ENCODE data around the gene KLRC2. TPM values are rescaled to one million over a fixed set of nuclear protein-coding genes. Genes with fewer than 3 reads are reported as not detected.
"Not testable (repeated sequence)": the region's sequence is repeated elsewhere in the genome, so short reads cannot be mapped to it uniquely, and the experiment has no call there.

Gene KLRC2
- not detected in 2 replicates for total RNA-seq

DNA sequence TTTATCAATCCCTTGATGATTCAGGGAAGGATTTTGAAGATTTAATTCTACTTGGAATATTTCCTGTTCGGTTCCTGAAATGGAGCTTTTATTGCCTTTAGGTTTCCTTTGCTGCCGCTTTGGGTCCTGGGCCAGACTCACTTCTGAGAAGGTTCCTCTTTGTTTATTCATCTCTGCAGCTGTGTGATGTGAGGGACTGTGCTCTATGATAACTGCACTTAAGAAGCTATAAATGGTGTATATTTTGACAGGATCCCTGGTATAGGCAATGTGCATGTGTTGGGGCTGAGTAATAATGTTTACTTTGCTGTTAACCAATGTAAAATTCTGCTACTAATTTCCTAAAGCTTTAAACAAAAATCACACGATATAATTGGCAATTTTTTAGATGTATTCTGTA lies at the start of gene KLRC2:
Gene KLRC2, minus strand, starts transcription at position 195 of the 400 bp plus-strand sequence. Its CDS starts 24 bp downstream, at position 171.
- peak; percentile 27 for DNase-seq (ENCODE audit: extremely low read depth, low read depth, low spot score)

DNA sequence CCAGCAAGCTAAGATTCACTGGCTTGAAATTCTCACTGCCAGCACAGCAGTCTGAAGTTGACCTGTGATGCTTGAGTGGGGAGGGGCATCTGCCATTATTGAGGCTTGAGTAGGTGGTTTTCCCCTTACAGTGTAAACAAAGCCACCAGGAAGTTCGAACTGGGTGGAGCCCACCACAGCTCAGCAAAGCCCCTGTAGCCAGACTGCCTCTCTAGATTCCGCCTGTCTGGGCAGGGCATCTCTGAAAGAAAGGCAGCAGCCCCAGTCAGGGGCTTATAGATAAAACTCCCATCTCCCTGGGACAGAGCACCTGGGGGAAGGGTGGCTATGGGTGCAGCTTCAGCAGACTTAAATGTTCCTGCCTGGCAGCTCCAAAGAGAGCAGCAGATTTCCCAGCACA lies 46.1 kb upstream of the KLRC2 start:
- DNase-seq (ENCODE audit: extremely low read depth, low read depth, low spot score): not testable (repeated sequence)

DNA sequence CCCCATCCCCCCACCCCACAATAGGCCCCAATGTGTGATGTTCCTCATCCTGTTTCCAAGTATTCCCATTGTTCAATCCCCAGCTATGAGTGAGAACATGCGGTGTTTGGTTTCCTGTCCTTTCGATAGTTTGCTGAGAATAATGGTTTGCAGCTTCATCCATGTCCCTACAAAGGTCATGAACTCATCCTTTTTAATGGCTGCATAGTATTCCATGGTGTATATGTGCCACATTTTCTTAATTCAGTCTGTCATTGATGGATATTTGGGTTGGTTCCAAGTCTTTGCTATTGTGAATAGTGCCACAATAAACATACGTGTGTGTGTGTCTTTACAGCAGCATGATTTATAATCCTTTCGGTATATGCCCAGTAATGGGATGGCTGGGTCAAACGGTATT lies 37.0 kb upstream of the KLRC2 start:
- DNase-seq (ENCODE audit: extremely low read depth, low read depth, low spot score): not testable (repeated sequence)

DNA sequence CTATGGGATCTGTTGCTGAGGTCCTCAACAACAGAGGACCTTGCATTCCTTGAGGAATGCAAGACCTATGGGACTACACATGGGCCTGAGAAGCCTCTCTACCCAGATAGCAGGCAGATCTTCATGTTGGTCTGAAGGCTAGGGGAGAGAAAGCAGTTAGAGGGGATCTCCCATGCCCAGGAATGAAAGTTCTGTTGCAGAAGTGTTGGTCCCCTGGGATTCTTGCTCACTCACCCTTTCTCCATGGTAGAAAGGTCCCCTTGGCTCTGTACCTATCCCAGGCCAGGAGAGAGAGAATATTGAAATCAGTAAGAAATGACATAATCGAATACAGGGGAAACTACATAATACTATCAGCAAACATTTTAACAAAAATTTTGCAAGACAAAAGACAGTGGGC lies 33.9 kb upstream of the KLRC2 start:
- DNase-seq (ENCODE audit: extremely low read depth, low read depth, low spot score): no peak

DNA sequence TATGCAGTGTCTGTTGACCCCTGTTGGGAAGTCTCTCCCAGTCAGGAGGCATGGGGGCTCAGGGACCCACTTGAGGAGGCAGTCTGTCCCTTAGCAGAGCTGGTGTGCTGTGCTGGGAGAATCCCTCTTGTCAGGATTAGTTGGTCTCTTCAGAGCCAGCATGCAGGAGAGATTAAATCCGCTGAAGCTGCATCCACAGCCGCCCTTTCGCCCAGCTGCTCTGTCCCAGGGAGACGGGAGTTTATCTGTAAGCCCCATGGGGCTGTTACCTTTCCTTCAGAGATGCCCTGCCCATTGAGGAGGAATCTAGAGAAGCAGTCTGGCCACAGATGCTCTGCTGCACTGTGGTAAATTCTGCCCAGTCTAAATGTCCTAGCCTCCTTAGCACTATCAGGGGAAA lies 30.5 kb upstream of the KLRC2 start:
- no peak for DNase-seq (ENCODE audit: extremely low read depth, low read depth, low spot score)

DNA sequence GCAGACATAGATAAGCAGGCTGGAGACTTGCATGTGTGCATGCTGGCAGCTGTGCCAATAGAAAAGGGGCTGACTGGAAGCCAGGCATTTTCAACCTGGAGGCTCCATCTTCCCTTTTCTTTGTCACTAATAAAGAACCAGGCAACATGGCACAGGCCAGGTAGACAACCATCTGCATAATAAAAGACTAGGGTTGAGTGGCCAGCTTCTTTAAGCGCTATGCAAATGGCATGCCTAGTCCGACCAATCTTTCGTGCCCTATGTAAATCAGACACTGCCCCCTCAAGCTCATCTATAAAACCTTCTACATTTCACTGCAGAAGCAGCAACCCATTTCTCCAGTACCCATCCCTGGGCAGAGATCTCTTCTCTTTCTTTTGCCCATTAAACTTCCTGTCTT lies 21.9 kb upstream of the KLRC2 start:
- DNase-seq (ENCODE audit: extremely low read depth, low read depth, low spot score): no peak

DNA sequence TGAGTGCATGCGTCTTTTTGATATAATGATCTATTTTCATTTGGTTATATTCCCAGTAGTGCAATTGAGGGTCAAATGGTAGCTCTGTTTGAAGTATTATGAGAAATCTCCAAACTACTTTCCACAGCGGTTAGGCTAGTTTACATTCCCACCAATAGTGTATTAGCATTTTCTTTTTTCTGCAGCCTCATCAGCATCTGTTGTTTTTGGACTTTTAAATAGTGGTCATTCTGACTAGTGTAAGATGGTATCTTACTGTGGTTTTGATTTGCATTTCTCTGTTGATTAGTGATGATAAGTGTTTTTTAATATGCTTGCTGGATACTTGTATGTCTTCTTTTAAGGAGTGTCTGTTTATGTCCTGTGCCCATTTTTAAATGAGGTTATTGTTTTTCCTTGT lies 21.0 kb upstream of the KLRC2 start:
- DNase-seq (ENCODE audit: extremely low read depth, low read depth, low spot score): no peak

DNA sequence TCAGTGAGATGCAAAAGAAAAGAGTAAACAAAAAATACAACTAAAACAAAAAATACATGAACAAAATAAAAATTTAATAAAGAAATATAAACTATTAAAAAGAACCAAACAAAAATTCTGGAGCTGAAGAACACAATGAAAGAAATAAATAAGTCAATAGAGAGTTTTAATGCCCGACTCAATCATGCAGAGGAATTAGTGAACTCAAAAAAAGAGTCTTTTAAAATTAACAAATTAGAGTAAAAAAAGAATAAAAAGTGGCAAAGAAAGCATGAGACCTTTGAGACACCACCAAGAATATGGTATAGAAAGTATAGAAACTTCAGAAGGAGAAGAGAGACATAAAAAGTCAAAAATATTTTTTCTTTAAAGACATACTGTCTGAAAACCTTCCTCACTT lies 20.0 kb upstream of the KLRC2 start:
- DNase-seq (ENCODE audit: extremely low read depth, low read depth, low spot score): no peak

DNA sequence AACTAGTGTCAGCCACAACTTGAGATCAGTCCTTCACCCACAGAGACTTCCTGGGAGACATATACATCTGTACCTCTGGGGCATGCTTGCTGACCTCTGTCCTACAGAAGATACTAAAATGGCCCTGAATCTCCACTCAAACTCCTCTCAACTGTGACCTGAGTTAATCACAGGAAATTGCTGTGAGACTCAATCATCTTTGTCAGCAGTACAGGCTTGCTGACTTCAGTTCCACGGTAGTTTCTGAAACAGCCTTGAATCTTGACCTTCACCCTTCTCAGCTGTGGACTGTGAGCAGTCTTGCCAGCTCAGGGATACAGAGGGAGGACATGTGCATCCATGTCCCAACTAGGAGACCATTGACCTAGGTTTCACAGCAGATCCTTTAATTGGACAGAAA lies 18.7 kb upstream of the KLRC2 start:
- DNase-seq (ENCODE audit: extremely low read depth, low read depth, low spot score): no peak

DNA sequence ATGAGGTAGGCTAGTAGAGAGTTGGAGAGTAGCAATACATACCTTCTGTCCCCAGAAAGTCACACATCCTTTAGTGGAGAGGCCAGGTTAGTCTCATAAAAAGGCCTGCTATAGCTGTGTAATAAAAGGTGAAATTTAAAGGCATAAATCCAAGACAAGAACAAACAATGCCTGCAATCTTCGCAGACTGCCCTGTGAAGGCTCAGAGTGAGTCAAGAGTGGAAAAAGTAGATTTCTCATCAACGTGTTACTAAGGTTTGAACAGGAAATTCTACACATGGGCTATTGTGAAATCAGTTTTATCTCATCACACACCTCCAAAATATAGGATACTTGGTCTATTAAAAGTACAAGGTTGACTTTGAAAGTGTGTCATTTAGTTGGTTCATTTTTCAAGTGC lies 17.3 kb upstream of the KLRC2 start, which contains the start of gene KLRC1:
Gene KLRC1, minus strand, starts transcription at position 222 of the 400 bp plus-strand sequence. CDS start 2,221 bp downstream, outside the sequence.
- no peak for DNase-seq (ENCODE audit: extremely low read depth, low read depth, low spot score)

DNA sequence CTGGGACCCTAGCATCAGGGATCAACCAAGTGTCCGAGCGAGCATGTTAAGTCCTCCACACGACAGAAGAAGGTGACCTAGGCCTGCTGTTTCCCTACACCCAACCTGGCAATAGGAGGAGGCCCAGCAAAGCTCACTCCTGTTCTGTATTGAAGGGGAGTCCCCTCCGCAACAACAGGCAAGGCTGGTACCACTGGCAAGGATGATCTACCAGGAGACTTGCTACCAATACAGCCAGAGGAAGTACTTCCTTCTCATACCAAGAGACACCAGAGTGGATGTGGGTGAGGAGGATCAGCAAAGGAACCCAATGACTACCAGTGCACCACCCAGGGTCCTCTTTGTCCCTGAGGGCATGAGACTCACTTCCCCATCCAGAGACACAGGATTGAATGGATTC lies 12.4 kb upstream of the KLRC2 start:
- DNase-seq (ENCODE audit: extremely low read depth, low read depth, low spot score): no peak

DNA sequence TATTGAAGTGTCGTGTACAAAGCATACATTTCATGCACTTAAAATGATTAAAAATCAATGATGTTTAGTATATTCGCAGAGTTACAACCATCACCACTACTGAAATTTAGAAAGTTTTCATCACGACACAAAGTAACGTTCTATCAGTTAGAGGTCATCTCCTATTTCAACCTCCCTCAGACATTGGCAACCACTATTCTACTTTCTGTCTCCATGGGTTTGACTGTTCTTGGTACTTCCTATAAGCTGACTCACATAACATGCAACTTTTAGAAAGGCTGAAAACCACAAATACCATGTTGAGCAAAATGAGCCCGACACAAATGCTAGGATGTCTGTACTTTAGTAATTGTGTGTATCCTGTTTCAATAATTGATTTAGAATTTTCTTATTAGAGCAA lies 10.2 kb upstream of the KLRC2 start:
- DNase-seq (ENCODE audit: extremely low read depth, low read depth, low spot score): not testable (repeated sequence)

DNA sequence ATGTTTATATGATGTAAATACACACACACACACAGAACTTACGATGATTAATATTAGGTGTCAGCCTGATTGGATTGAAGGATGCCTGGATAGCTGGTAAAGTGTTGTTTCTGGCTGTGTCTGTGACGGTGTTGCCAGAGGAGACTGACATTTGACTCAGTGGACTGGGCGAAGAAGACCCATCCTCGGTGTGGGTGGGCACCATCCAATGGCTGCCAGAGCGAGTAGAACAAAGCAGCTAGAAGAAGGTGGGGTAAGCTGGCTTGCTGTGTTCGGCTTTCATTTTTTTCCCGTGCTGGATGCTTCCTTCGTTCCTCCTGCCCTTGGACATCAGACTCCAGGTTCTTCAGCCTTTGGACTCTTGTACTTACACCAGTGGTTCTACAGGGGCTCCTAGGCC lies 5.3 kb upstream of the KLRC2 start:
- not testable (repeated sequence) for DNase-seq (ENCODE audit: extremely low read depth, low read depth, low spot score)

DNA sequence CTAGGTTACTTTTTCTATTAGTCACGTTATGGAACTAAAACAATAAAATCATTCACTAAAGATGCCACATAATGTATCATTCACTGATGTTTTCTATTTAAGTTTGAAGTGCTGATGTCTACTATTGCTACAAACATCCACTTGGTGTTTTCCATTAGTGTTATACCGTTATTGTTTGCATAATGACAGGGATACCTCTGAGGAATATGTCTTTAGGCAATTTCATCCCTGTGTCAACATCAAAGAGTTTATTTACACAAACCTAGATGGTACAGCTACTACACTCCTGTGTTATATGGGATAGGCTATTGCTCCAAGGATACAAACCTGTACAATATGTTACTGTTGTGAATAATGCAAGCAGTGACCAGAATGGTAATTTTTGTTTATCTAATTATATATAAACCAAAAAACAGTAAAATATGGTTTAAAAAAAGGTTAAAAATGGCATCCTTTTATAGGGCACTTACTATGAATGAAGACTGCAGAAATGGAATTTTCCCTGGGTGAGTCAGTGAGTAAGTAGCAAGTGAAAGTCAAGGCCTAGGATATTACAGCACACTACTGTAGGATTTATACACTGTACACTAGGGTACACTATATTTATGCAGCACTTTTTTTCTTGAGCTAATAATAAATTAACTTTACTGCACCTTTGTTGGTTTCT lies 3.9 kb upstream of the KLRC2 start:
- DNase-seq (ENCODE audit: extremely low read depth, low read depth, low spot score): not testable (repeated sequence)

DNA sequence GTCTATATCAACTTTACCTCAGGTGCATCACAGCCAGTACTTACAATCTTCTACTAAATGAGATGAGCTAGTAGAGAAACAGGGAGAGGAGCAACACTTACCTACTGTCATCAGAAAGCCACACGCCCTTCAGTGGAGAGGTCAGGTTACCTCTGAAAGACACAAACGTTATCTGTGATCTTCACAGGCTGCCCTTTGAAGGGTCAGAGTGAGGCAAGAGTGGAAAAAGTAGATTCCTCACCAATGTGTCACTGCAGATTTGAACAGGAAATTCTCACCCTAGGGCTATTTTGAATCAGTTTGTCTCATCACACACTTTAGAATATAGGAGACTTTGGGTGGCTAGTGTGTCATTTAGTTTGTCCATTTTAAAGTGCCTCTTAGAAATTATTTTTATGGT lies 1.8 kb upstream of the KLRC2 start:
- not testable (repeated sequence) for DNase-seq (ENCODE audit: extremely low read depth, low read depth, low spot score)

DNA sequence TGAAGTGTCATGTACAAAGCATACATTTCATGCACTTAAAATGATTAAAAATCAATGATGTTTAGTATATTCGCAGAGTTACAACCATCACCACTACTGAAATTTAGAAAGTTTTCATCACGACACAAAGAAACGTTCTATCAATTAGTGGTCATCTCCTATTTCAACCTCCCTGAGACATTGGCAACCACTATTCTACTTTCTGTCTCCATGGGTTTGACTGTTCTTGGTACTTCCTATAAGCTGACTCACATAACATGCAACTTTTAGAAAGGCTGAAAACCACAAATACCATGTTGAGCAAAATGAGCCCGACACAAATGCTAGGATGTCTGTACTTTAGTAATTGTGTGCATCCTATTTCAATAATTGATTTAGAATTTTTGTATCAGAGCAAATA lies 5.2 kb downstream of the KLRC2 start:
- not testable (repeated sequence) for DNase-seq (ENCODE audit: extremely low read depth, low read depth, low spot score)

DNA sequence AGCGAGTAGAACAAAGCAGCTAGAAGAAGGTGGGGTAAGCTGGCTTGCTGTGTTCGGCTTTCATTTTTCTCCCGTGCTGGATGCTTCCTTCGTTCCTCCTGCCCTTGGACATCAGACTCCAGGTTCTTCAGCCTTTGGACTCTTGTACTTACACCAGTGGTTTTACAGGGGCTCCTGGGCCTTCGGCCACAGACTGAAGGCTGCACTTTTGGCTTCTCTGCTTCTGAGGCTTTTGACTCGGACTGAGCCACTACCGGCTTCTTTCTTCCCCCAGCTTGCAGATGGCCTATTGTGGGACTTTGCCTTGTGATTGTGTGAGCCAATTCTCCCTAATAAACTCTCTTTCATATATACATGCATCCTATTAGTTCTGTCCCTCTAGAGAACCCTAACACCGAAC lies 9.9 kb downstream of the KLRC2 start:
- not testable (repeated sequence) for DNase-seq (ENCODE audit: extremely low read depth, low read depth, low spot score)

DNA sequence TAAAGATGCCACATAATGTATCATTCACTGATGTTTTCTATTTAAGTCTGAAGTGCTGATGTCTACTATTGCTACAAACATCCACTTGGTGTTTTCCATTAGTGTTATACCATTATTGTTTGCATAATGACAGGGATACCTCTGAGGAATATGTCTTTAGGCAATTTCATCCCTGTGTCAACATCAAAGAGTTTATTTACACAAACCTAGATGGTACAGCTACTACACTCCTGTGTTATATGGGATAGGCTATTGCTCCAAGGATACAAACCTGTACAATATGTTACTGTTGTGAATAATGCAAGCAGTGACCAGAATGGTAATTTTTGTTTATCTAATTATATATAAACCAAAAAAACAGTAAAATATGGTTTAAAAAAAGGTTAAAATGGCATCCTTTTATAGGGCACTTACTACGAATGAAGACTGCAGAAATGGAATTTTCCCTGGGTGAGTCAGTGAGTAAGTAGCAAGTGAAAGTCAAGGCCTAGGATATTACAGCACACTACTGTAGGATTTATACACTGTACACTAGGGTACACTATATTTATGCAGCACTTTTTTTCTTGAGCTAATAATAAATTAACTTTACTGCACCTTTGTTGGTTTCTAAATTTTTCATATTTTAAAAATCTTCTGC lies 11.4 kb downstream of the KLRC2 start:
- not testable (repeated sequence) for DNase-seq (ENCODE audit: extremely low read depth, low read depth, low spot score)

DNA sequence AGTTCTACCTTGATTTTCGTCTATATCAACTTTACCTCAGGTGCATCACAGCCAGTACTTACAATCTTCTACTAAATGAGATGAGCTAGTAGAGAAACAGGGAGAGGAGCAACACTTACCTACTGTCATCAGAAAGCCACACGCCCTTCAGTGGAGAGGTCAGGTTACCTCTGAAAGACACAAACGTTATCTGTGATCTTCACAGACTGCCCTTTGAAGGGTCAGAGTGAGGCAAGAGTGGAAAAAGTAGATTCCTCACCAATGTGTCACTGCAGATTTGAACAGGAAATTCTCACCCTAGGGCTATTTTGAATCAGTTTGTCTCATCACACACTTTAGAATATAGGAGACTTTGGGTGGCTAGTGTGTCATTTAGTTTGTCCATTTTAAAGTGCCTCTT lies 13.7 kb downstream of the KLRC2 start:
- not testable (repeated sequence) for DNase-seq (ENCODE audit: extremely low read depth, low read depth, low spot score)

DNA sequence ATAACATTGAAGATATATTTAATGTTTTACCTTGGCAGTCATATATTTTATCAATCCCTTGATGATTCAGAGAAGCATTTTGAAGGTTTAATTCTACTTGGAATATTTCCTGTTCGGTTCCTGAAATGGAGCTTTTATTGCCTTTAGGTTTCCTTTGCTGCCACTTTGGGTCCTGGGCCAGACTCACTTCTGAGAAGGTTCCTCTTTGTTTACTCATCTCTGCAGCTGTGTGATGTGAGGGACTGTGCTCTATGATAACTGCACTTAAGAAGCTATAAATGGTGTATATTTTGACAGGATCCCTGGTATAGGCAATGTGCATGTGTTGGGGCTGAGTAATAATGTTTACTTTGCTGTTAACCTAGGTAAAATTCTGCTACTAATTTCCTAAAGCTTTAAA lies 15.5 kb downstream of the KLRC2 start, which contains the start of gene KLRC3:
Gene KLRC3, minus strand, starts transcription at position 262 of the 400 bp plus-strand sequence. Its CDS starts 45 bp downstream, at position 217.
- not testable (repeated sequence) for DNase-seq (ENCODE audit: extremely low read depth, low read depth, low spot score)

DNA sequence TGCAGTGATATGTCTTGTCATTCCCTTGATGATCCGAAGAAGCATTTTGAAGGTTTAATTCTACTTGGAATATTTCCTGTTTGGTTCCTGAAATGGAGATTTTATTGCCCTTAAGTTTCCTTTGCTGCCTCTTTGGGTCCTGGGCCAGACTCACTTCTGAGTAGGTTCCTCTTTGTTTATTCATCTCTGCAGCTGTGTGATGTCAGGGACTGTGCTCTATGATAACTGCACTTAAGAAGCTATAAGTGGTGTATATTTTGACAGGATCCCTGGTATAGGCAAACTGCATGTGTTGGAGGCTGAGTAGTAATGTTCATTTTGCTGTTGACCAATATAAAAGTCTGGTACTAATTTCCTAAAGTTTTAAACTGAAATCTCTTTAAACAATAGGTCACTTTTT lies 26.4 kb downstream of the KLRC2 start, which contains the start of gene KLRC4:
Gene KLRC4, minus strand, starts transcription at position 366 of the 400 bp plus-strand sequence. Its CDS starts 182 bp downstream, at position 184.
- DNase-seq (ENCODE audit: extremely low read depth, low read depth, low spot score): no peak

DNA sequence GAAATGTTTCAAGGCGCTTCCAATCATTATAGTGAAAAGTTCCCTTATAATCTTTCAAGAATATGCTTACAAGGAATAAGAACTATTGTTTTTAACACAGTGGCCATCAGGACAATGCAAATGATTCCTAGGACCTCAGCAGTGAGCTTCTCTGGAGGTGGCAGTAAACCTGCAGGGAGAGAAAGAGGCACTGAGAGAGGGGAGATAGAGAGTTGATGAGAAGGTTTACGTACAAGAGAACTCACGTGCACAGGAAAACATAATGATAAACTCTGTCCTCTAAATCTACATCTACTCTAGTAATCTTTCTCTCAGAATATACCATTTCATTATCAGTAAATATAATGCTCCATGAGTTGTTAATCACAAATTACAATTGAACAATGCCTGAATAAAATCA lies 27.0 kb downstream of the KLRC2 start:
- no peak for DNase-seq (ENCODE audit: extremely low read depth, low read depth, low spot score)

Data from glomerular endothelial cell (primary cell).